Endothelial cell of umbilical vein (primary cell): ENCODE data around the gene CD151. TPM values are rescaled to one million over a fixed set of nuclear protein-coding genes. Genes with fewer than 3 reads are reported as not detected.

Experiments
- BruUV-seq: library from RNA; stranded (reverse); fragments of 400-500 nt; replicated peaks from 2 replicates; lab custom pipeline; 2021; lab: Mats Ljungman, UMichigan
- CTCF ChIA-PET: fragments of 300-600, 350-600 bp; sonication (Branson Sonifier 250); formaldehyde crosslinking; loops from one replicate; lab custom pipeline; 2021; ENCODE audit warnings: antibody characterized with exemption, inconsistent platforms; lab: Charles Lee
- POLR2A ChIA-PET: fragments of 300-600, 350-600 bp; sonication (Branson Sonifier 250); formaldehyde crosslinking; loops from one replicate; lab custom pipeline; 2021; ENCODE audit warnings: antibody characterized with exemption, inconsistent platforms; lab: Charles Lee
- DNase-seq: peaks from one replicate; pipeline ENCODE4 v3.0.0-alpha.2; 2011; ENCODE audit warnings: low read depth, low spot score
- FAIRE-seq: peaks from 2 replicates; lab custom pipeline; 2011; peaks lifted over from hg19 to GRCh38; lab: Jason Lieb, UNC
- H2AFZ ChIP-seq: 2 replicates; pipeline ENCODE4 v1.6.0; 2012; ENCODE audit warnings: low read depth, low read length, control low read depth, inconsistent platforms
- H3K27ac ChIP-seq: 2 replicates; pipeline ENCODE4 v1.5.1; 2011; ENCODE audit warnings: low read depth, mild to moderate bottlenecking, control low read depth, low read length, moderate library complexity; ENCODE audit not compliant: insufficient read depth
- H3K27me3 ChIP-seq, 2 experiments: 2 replicates each; pipeline versions ENCODE4 v1.6.0 to v1.6.1; 2011; ENCODE audit warnings: low read length in 2 of 2, mixed read lengths in 1 of 2; ENCODE audit not compliant: control insufficient read depth in 2 of 2, insufficient read depth in 2 of 2
- H3K36me3 ChIP-seq, 2 experiments: 2 replicates in 1 of 2; 3 replicates in 1 of 2; pipeline ENCODE4 v1.5.1; 2011; ENCODE audit warnings: low read length in 2 of 2, mild to moderate bottlenecking in 1 of 2, moderate library complexity in 1 of 2; ENCODE audit not compliant: control insufficient read depth in 2 of 2, insufficient read depth in 2 of 2; ENCODE audit errors: extremely low read depth in 1 of 2
- H3K4me1 ChIP-seq: 3 replicates; pipeline ENCODE4 v1.5.1; 2011; ENCODE audit warnings: mild to moderate bottlenecking, low read length; ENCODE audit not compliant: control insufficient read depth, insufficient read depth; ENCODE audit errors: extremely low read depth
- H3K4me2 ChIP-seq: 2 replicates; pipeline ENCODE4 v1.6.1; 2011; ENCODE audit warnings: low read length, control low read depth, mixed read lengths; ENCODE audit not compliant: insufficient read depth
- H3K4me3 ChIP-seq, 3 experiments: fragments of 200-600 bp in 1 of 3; sonication (generic), shearing (Covaris generic) in 1 of 3; replicated peaks in 1 of 3; 2 replicates each; pipeline ENCODE4 v1.5.1; 2011 to 2016; ENCODE audit warnings: control low read depth in 3 of 3, low read length in 3 of 3, mild to moderate bottlenecking in 2 of 3, inconsistent platforms in 1 of 3, low read depth in 1 of 3, moderate library complexity in 1 of 3; ENCODE audit not compliant: insufficient read depth in 1 of 3
- H3K79me2 ChIP-seq: 2 replicates; pipeline ENCODE4 v1.6.0; 2012; ENCODE audit warnings: low read length, inconsistent platforms; ENCODE audit not compliant: control insufficient read depth, insufficient read depth
- H3K9ac ChIP-seq: replicated peaks from 2 replicates; pipeline ENCODE3; 2011; ENCODE audit warnings: low read length, control low read depth; ENCODE audit not compliant: insufficient read depth; ENCODE audit errors: extremely low read depth
- H3K9me1 ChIP-seq: replicated peaks from 3 replicates; pipeline ENCODE4 v1.6.0; 2011; ENCODE audit warnings: mild to moderate bottlenecking, low read length; ENCODE audit not compliant: control insufficient read depth, insufficient read depth; ENCODE audit errors: extremely low read depth
- H3K9me3 ChIP-seq: replicated peaks from 2 replicates; pipeline ENCODE4 v1.5.1; 2012; ENCODE audit warnings: low read length, inconsistent platforms; ENCODE audit not compliant: control insufficient read depth, insufficient read depth
- H4K20me1 ChIP-seq: replicated peaks from 2 replicates; pipeline ENCODE3; 2011; ENCODE audit warnings: mild to moderate bottlenecking, low read length; ENCODE audit not compliant: control insufficient read depth, insufficient read depth; ENCODE audit errors: extremely low read depth
- CTCF ChIP-seq, 2 donors: IDR thresholded peaks; 1 replicate in 1 of 2; 2 replicates in 1 of 2; pipeline ENCODE4 v1.5.1; 2011; ENCODE audit warnings: low read length in 2 of 2, mild to moderate bottlenecking in 2 of 2, moderate library complexity in 2 of 2, control low read depth in 1 of 2, inconsistent platforms in 1 of 2, low read depth in 1 of 2; ENCODE audit not compliant: insufficient read depth in 1 of 2; ENCODE audit errors: extremely low read depth in 1 of 2
- EZH2 ChIP-seq: IDR thresholded peaks from 2 replicates; pipeline ENCODE4 v1.6.1; 2012; ENCODE audit warnings: borderline replicate concordance, low read depth, mild to moderate bottlenecking, moderate library complexity, low read length, inconsistent platforms; ENCODE audit not compliant: severe bottlenecking
- FOS ChIP-seq: IDR thresholded peaks from 2 replicates; pipeline ENCODE4 v1.6.1; 2011; ENCODE audit warnings: mild to moderate bottlenecking, low read length, moderate library complexity, borderline replicate concordance; ENCODE audit not compliant: insufficient read depth
- GATA2 ChIP-seq: IDR thresholded peaks from 2 replicates; pipeline ENCODE4 v1.7.0; 2011; ENCODE audit warnings: low read depth, mild to moderate bottlenecking, moderate library complexity, mixed read lengths, low read length; ENCODE audit not compliant: insufficient read length, insufficient read depth
- JUN ChIP-seq: IDR thresholded peaks from 2 replicates; pipeline ENCODE4 v1.6.1; 2011; ENCODE audit warnings: borderline replicate concordance, low read depth; ENCODE audit not compliant: insufficient read length, insufficient read depth
- MAX ChIP-seq: IDR thresholded peaks from 2 replicates; pipeline ENCODE4 v1.6.1; 2011; ENCODE audit not compliant: insufficient read depth, insufficient read length
- MYC ChIP-seq: IDR thresholded peaks from one replicate; pipeline ENCODE4 v1.6.1; 2011; ENCODE audit warnings: mild to moderate bottlenecking, low read depth, low read length
- POLR2A ChIP-seq: IDR thresholded peaks from 2 replicates; pipeline ENCODE4 v1.6.1; 2012; ENCODE audit warnings: low read depth, mild to moderate bottlenecking, control low read depth, low read length
- POLR2AphosphoS5 ChIP-seq: IDR thresholded peaks from 2 replicates; pipeline ENCODE4 v1.6.1; 2012; ENCODE audit warnings: low read depth, mild to moderate bottlenecking, control low read depth, low read length, moderate library complexity; ENCODE audit not compliant: insufficient read depth
- dilution Hi-C: fragments of 300-500 bp; cut with MboI; formaldehyde crosslinking; loops from one replicate; pipeline ENCODE4 v1.15.0; 2019; ENCODE audit warnings: low sequenced_read_pairs; ENCODE audit not compliant: extremely low pct_ligation_motif_present
- intact Hi-C: fragments of 100-400 bp; cut with micrococcal nuclease; formaldehyde crosslinking; loops from one replicate; pipeline ENCODE4 v1.10.0; 2022
- polyA plus RNA-seq, 4 experiments: library from polyadenylated mRNA; depleted of rRNA in 3 of 4; stranded (reverse) in 3 of 4; unstranded in 1 of 4; fragments of >200 nt; gene quantifications; 2 replicates each; pipeline versions ENCODE4 v1.2.1 to v1.2.3, GENCODE V29; 2011 to 2012; ENCODE audit warnings: missing spikeins in 1 of 4
- total RNA-seq: library from RNA; stranded (reverse); gene quantifications from 2 replicates; pipeline ENCODE4 v1.2.3, GENCODE V29; 2021

CD151 gene
- total and polyA plus RNA-seq, 2 donors (not counting 3 experiments of a cell fraction or from before 2014, with no cell fraction given), result 515 to 1,090 TPM

- DNase-seq, result no peak
- Histone ChIP-seq H3K4me2 (no peak overlapping the region), H4K20me1 (no peaks in the 10 kb centered on the region), H3K9ac (no peak overlapping the region), H3K9me3 (no peaks in the 10 kb centered on the region), H3K79me2 (no peaks in the 10 kb centered on the region), H3K4me1 (no peaks in the 10 kb centered on the region), H3K27ac (no peak overlapping the region), H2AFZ (no peak overlapping the region), H3K9me1 (no peaks in the 10 kb centered on the region), H3K27me3 (no peaks in the 10 kb centered on the region), H3K4me3 (no peak overlapping the region), H3K36me3 (no peaks in the 10 kb centered on the region)
- no peak for TF ChIP-seq JUN
- TF ChIP-seq GATA2, result no peak
- no peak for TF ChIP-seq POLR2AphosphoS5
- TF ChIP-seq CTCF (IDR thresholded peaks at IDR 0.05; ENCODE audit: extremely low read depth in 1 of 2, insufficient read depth in 1 of 2, low read depth in 1 of 2, low read length in 2 of 2), result no peak
- TF ChIP-seq MYC, result no peak
- no peak for TF ChIP-seq MAX
- TF ChIP-seq POLR2A, result no peak
- TF ChIP-seq EZH2, result no peak
- TF ChIP-seq FOS, result no peak
- dilution Hi-C loops, result no loop called here
- no peak for FAIRE-seq
- no TSS peak for BruUV-seq
- intact Hi-C loops, result no loop called here
- ChIA-PET POLR2A (no interaction called here), CTCF (interaction anchor here (2.5 kb wide), 1 partner anchor 180 kb away, joined by 7 read pairs; no protein-coding TSS in a partner anchor)
These were observed 38.7 kb downstream of the CD151 start for GRCh38 chr11:871472-871871.
